Measurements from ENCODE around the gene HOXB3. TPM values are rescaled to one million over a fixed set of nuclear protein-coding genes. Genes with fewer than 3 reads are reported as not detected.
A peak's percentile ranks its signal among the peaks of the same experiment; 100 is the strongest.

The HOXB3 gene
- total RNA-seq, 1 donor from 2014 or later = 0.57 TPM

DNA sequence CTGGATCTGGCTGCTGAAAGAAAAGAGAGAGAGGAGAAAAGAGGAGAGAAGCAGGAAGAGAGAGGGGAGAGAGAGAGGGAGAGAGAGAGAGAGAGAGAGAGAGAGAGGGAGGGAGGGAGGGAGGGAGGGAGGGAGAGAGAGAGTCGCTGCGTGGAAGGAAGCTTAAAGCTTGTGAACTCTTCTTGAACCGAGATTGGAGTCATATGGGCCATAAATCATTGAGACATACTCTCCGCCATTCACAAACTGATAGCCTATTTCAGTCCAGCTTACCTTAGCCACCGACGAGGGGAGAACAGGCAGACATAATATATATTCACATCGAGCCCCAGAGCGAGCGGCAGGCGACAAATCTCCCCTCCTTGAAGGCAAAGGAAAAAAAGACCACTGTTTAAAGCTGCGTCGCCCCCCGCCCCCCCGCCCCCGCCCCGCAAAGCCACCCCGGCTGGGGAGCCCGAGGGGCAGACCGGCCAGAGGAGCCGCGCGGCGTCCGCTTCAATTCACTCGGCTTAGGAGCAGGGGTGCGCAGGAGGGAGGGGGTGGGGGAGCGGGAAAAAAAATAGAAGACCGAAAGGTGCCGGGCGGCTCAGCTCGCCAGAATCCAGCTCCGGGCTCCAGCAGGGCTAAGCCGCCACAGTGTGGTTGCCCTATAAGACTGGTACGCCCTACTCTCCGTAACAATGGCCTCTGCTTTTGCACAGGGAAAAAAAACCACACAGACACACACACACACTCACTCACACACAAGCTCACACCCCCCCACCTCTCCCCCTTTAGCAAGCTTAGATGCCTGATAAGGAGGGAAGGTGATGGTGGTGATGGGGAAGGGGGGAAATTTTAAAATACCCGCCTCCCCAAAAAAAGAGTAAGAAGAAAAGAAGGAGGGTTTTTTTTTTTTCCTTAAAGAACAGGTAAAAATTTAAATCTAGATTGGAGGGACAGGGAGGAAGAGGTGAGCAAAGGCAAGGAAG, 34.5 kb downstream of the HOXB3 start:
- Mint-ChIP-seq H3K4me3 (ENCODE audit: unreplicated experiment) (no peak overlapping the region), H3K27me3 (ENCODE audit: low read depth) (peaks cover 86% of the 10 kb centered on the region), H3K4me1 (ENCODE audit: low read depth) (peaks cover 10% of the 10 kb centered on the region), H3K36me3 (ENCODE audit: low read depth) (no peaks in the 10 kb centered on the region), H3K27ac (ENCODE audit: unreplicated experiment) (no peak overlapping the region), H3K9me3 (ENCODE audit: low read depth) (no peaks in the 10 kb centered on the region)
- TF ChIP-seq, protein P1, sequence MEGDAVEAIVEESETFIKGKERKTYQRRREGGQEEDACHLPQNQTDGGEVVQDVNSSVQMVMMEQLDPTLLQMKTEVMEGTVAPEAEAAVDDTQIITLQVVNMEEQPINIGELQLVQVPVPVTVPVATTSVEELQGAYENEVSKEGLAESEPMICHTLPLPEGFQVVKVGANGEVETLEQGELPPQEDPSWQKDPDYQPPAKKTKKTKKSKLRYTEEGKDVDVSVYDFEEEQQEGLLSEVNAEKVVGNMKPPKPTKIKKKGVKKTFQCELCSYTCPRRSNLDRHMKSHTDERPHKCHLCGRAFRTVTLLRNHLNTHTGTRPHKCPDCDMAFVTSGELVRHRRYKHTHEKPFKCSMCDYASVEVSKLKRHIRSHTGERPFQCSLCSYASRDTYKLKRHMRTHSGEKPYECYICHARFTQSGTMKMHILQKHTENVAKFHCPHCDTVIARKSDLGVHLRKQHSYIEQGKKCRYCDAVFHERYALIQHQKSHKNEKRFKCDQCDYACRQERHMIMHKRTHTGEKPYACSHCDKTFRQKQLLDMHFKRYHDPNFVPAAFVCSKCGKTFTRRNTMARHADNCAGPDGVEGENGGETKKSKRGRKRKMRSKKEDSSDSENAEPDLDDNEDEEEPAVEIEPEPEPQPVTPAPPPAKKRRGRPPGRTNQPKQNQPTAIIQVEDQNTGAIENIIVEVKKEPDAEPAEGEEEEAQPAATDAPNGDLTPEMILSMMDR (IDR thresholded peaks at IDR 0.05) = no peak
- no peak for DNase-seq (ENCODE audit: low spot score)

DNA sequence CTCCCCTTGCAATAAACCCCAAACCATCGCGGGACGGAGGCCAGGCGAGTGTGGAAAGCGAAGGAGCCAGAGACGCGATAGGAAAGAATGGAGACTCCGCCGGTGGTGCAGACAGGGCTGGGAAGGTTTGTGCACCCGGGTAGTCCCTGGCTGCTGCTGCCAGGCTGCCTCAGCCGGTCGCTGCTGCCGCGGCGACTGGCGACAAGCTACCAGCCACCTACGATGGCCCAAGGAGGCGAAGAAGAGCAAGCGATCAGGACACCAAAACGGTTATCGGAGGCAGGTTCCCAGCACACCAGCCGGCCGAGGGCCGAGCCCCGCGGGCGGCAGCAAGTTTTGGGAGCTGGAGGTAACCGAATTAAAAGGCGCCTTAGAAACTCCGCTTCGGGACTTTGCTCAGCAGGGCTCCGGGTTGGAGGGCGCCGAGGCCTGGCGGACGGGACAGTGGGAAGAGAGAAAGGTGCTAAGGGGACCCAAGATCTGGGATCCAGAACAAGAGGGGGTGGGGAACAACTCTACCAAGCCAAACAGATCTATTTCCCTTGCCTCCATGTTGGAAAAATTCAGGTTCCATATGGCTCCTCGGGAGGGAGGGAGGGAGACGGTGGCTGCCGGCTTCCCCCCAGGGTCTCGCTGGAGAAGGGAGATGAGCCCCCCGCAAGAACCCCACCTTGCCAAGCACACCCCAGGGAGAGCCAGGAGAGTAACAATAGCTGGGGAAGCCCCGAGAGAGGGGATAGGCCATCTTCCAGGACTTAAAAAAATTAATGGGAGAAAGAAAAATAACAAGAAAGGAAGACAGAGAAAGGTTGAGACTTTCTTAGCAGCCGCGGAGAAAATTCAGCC, 35.4 kb downstream of the HOXB3 start:
- peaks cover 10% of the 10 kb centered on the region for H3K4me1 Mint-ChIP-seq (ENCODE audit: low read depth)
- H3K27ac Mint-ChIP-seq (ENCODE audit: unreplicated experiment) = no peak overlapping the region
- DNase-seq (ENCODE audit: low spot score) = no peak
- peak overlapping the region; percentile 47 for H3K4me3 Mint-ChIP-seq (ENCODE audit: unreplicated experiment)
- H3K9me3 Mint-ChIP-seq (ENCODE audit: low read depth) = no peaks in the 10 kb centered on the region
- H3K27me3 Mint-ChIP-seq (ENCODE audit: low read depth) = peaks cover 84% of the 10 kb centered on the region
- H3K36me3 Mint-ChIP-seq (ENCODE audit: low read depth) = no peaks in the 10 kb centered on the region
- TF ChIP-seq, protein P1 (IDR thresholded peaks at IDR 0.05) = no peak

DNA sequence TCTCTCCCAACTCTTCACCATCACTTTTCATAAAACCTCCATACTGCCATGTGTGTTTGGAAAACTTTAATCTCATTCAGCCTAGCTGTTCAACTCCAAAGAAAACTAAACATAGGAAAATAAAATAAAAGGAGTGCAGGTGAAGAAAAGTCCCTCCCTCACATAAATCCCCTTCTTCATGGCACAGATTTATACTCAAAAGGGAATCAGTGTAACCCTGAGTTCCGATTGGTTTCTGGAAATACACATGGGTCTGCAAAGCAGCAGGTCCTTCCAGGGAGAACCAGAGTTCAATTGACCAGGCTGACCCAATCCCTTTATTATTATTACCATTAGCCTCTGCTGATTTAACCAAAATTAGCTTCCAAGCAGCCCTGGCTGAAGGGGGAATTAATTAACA, 36.2 kb downstream of the HOXB3 start:
- Mint-ChIP-seq H3K27ac (ENCODE audit: unreplicated experiment) (no peak overlapping the region), H3K4me3 (ENCODE audit: unreplicated experiment) (no peak overlapping the region), H3K36me3 (ENCODE audit: low read depth) (no peaks in the 10 kb centered on the region), H3K4me1 (ENCODE audit: low read depth) (peaks cover 10% of the 10 kb centered on the region), H3K27me3 (ENCODE audit: low read depth) (peaks cover 80% of the 10 kb centered on the region), H3K9me3 (ENCODE audit: low read depth) (no peaks in the 10 kb centered on the region)
- TF ChIP-seq, protein P1 (IDR thresholded peaks at IDR 0.05) = no peak
- no peak for DNase-seq (ENCODE audit: low spot score)

GRCh38 chr17:48553190-48553547, 36.9 kb downstream of the HOXB3 start:
- Mint-ChIP-seq H3K27me3 (ENCODE audit: low read depth) (peaks cover 77% of the 10 kb centered on the region), H3K27ac (ENCODE audit: unreplicated experiment) (no peak overlapping the region), H3K9me3 (ENCODE audit: low read depth) (no peaks in the 10 kb centered on the region), H3K36me3 (ENCODE audit: low read depth) (no peaks in the 10 kb centered on the region), H3K4me3 (ENCODE audit: unreplicated experiment) (no peak overlapping the region), H3K4me1 (ENCODE audit: low read depth) (peaks cover 10% of the 10 kb centered on the region)
- TF ChIP-seq, protein P1 (IDR thresholded peaks at IDR 0.05) = no peak
- DNase-seq (ENCODE audit: low spot score) = no peak
